Activated CD8-positive, alpha-beta T cell treated with anti-CD3 and anti-CD28 coated beads for 36 hours (primary cell): Measurements from ENCODE around the gene CRACR2A. TPM values are rescaled to one million over a fixed set of nuclear protein-coding genes. Genes with fewer than 3 reads are reported as not detected.

Experiments used
- ATAC-seq: fragments of 200-7000 bp; cut with Tn5 transposase; one replicate; pipeline ENCODE4 v1.10.0; 2021; ENCODE audit warnings: mild to moderate bottlenecking, moderate library complexity
- CTCF ChIA-PET: fragments of 350-600 bp; sonication (Branson Sonifier 250); formaldehyde crosslinking; loops from one replicate; lab custom pipeline; 2021; ENCODE audit warnings: antibody characterized with exemption; lab: Charles Lee
- POLR2A ChIA-PET: fragments of 350-600 bp; sonication (Branson Sonifier 250); formaldehyde crosslinking; loops from one replicate; lab custom pipeline; 2021; ENCODE audit warnings: antibody characterized with exemption; lab: Charles Lee
- DNase-seq: peaks from one replicate; pipeline ENCODE4 v3.0.0-alpha.2; 2020
- H3K27ac Mint-ChIP-seq: one replicate; pipeline ENCODE4 v1.8.0; 2021; ENCODE audit warnings: mild to moderate bottlenecking, mixed read lengths
- H3K27me3 Mint-ChIP-seq: one replicate; pipeline ENCODE4 v1.8.0; 2021; ENCODE audit warnings: mixed read lengths
- H3K36me3 Mint-ChIP-seq: one replicate; pipeline ENCODE4 v1.8.0; 2021; ENCODE audit warnings: low read depth, mixed read lengths
- H3K4me1 Mint-ChIP-seq: one replicate; pipeline ENCODE4 v1.8.0; 2021; ENCODE audit warnings: low read depth, mixed read lengths
- H3K4me3 Mint-ChIP-seq: one replicate; pipeline ENCODE4 v1.8.0; 2021; ENCODE audit warnings: mild to moderate bottlenecking, moderate library complexity, mixed read lengths
- H3K9me3 Mint-ChIP-seq: one replicate; pipeline ENCODE4 v1.8.0; 2021; ENCODE audit warnings: mixed read lengths
- intact Hi-C: fragments of 100-400 bp; cut with micrococcal nuclease; formaldehyde crosslinking; loops from one replicate; pipeline ENCODE4 v1.10.0; 2022
- total RNA-seq, 2 experiments: library from RNA; stranded (reverse); gene quantifications; one replicate each; pipeline ENCODE4 v1.2.3, GENCODE V29; 2021
- TF ChIP-seq, protein P1 (sequence below): fragments of 200-600 bp; IDR thresholded peaks from one replicate; pipeline ENCODE4 v1.8.0; 2022; ENCODE audit warnings: antibody characterized with exemption, mild to moderate bottlenecking

The CRACR2A gene
- total RNA-seq, 2 experiments from 2014 or later: 21.2 to 24.7 TPM

DNA sequence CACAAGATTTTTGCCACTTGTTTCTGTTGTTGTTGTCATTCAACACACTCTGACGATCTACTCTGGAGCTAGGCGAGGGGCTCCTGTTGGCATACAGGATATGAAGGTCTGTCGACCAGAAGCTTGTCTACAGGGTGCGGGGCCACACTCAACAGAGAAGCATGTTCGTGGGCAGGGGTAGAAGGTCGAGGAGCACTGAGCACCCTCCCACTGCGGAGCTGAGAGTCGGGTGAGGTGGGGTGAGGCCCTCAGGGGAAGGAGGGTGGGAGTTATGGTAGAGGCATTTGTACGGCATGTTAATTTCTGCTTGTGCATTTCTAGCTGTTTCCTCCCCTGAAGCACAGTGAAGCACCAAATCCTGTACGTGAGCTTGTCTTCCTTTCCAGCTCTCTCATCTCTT lies 146.8 kb downstream of the CRACR2A start:
- H3K27me3 Mint-ChIP-seq: peaks cover under 1% of the 10 kb centered on the region
- POLR2A ChIA-PET: interaction anchor here (0.5 kb wide), 1 partner anchor 422 kb away, joined by 3 read pairs; no protein-coding TSS in a partner anchor
- H3K36me3 Mint-ChIP-seq: peaks cover 14% of the 10 kb centered on the region
- H3K4me3 Mint-ChIP-seq: no peak overlapping the region
- ATAC-seq (no peak), DNase-seq (no peak)
- H3K9me3 Mint-ChIP-seq: peaks cover 4% of the 10 kb centered on the region
- intact Hi-C loops: no loop called here
- H3K27ac Mint-ChIP-seq: no peak overlapping the region
- H3K4me1 Mint-ChIP-seq: peaks cover 2% of the 10 kb centered on the region
- CTCF ChIA-PET: interaction anchor here (1.9 kb wide), 1 partner anchor 11 kb away, joined by 4 read pairs; no protein-coding TSS in a partner anchor
- TF ChIP-seq, protein P1, sequence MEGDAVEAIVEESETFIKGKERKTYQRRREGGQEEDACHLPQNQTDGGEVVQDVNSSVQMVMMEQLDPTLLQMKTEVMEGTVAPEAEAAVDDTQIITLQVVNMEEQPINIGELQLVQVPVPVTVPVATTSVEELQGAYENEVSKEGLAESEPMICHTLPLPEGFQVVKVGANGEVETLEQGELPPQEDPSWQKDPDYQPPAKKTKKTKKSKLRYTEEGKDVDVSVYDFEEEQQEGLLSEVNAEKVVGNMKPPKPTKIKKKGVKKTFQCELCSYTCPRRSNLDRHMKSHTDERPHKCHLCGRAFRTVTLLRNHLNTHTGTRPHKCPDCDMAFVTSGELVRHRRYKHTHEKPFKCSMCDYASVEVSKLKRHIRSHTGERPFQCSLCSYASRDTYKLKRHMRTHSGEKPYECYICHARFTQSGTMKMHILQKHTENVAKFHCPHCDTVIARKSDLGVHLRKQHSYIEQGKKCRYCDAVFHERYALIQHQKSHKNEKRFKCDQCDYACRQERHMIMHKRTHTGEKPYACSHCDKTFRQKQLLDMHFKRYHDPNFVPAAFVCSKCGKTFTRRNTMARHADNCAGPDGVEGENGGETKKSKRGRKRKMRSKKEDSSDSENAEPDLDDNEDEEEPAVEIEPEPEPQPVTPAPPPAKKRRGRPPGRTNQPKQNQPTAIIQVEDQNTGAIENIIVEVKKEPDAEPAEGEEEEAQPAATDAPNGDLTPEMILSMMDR: no peak

DNA sequence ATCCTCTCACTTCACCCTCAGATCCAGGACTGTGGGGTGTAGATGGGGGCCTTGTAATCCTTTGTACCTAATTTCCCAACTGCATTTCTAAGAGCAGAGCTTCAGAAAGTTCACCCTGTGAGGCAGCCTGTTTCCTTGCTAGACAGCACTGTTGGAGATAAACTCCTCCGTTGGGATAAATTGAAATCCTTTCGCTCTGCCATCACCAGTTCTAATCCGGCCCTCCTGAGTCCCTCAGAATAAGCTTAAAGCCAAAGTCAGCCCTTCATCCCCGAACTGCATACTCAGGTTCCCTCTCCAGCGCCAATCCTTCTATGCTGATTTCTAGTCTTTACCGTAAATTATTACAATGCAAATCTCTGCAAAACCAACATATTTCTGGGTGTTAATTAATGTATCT lies 147.2 kb downstream of the CRACR2A start:
- ChIA-PET POLR2A (interaction anchor here (0.5 kb wide), 1 partner anchor 421 kb away, joined by 3 read pairs; no protein-coding TSS in a partner anchor), CTCF (interaction anchor here (1.9 kb wide), 1 partner anchor 11 kb away, joined by 4 read pairs; no protein-coding TSS in a partner anchor)
- ATAC-seq (no peak), DNase-seq (no peak)
- H3K9me3 Mint-ChIP-seq: peaks cover 4% of the 10 kb centered on the region
- peaks cover 2% of the 10 kb centered on the region for H3K27me3 Mint-ChIP-seq
- H3K4me1 Mint-ChIP-seq: peaks cover 2% of the 10 kb centered on the region
- TF ChIP-seq, protein P1: no peak
- no peak overlapping the region for H3K27ac Mint-ChIP-seq
- no peak overlapping the region for H3K4me3 Mint-ChIP-seq
- intact Hi-C loops: no loop called here
- peaks cover 14% of the 10 kb centered on the region for H3K36me3 Mint-ChIP-seq

DNA sequence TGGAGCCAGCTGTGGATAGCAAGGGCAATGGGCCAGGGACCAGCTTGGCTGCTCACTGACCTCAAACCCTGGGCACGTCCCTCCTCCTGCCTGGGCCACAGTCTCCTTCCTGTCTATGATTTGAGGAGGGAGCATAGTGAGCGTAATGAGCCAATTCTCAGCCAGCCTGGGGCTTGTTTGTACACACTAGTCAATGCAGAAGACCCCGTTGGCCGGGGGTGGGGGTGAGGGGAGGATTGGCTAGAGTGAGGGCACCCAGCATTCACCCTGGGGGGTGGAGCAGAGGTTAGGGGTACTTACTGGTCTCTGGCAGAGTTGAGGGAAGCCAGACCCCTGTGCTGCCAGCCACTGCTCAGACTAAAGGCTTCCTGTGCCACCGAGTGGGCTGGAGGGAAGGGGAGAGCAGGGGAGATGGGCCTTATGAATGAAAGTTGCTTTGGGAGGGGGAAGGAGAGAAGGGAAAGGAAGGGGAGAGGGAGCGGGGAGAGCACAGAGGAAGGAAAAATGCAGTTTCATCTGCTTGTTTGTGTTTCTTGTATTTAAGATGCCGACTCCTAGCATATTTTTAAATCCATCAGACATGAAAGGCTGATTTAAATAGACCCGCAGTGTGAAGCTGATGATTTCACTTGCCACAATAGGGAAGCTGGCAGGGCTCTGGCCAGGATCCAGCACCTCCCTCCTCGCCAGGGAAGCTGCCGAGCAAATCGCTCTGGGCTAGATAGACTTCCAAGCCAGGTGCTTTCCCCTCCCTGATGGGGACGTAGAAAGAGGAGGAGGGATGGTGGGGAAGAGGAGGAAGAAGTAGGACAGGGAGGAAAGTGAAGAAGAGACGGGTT lies 147.9 kb downstream of the CRACR2A start:
- ATAC-seq (no peak), DNase-seq (no peak)
- Mint-ChIP-seq H3K9me3 (peaks cover 4% of the 10 kb centered on the region), H3K4me3 (no peak overlapping the region), H3K27me3 (peaks cover 2% of the 10 kb centered on the region), H3K27ac (no peak overlapping the region), H3K36me3 (peaks cover 11% of the 10 kb centered on the region), H3K4me1 (peaks cover 2% of the 10 kb centered on the region)
- intact Hi-C loops: no loop called here
- TF ChIP-seq, protein P1: no peak
- ChIA-PET POLR2A (no interaction called here), CTCF (interaction anchor here (1.9 kb wide), 1 partner anchor 12 kb away, joined by 4 read pairs; no protein-coding TSS in a partner anchor)

DNA sequence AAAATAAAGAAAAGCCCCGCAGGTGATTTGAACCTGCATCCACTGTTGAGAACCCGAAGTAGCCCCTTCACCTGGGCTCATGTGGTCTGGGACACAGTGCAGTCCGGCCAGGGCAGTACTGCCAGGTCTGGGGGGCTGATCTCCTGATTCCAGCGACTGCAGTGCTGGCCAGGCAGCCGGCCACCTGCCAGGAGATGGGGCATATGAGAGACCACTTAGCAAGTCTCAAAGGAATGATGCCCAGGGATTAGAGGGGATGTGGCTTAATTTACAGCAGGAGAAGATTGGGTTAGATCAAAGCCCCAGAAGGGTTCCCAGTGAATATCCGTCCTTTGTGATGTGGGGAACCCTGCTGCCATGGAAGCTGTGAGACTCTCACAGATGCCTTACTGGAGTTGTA lies 148.6 kb downstream of the CRACR2A start:
- CTCF ChIA-PET: no interaction called here
- no peak overlapping the region for H3K4me3 Mint-ChIP-seq
- intact Hi-C loops: no loop called here
- H3K4me1 Mint-ChIP-seq: peaks cover 2% of the 10 kb centered on the region
- no peak for ATAC-seq
- H3K27ac Mint-ChIP-seq: no peak overlapping the region
- no peak for DNase-seq
- peaks cover 5% of the 10 kb centered on the region for H3K36me3 Mint-ChIP-seq
- H3K9me3 Mint-ChIP-seq: no peaks in the 10 kb centered on the region
- POLR2A ChIA-PET: no interaction called here
- TF ChIP-seq, protein P1: no peak
- peaks cover 2% of the 10 kb centered on the region for H3K27me3 Mint-ChIP-seq

DNA sequence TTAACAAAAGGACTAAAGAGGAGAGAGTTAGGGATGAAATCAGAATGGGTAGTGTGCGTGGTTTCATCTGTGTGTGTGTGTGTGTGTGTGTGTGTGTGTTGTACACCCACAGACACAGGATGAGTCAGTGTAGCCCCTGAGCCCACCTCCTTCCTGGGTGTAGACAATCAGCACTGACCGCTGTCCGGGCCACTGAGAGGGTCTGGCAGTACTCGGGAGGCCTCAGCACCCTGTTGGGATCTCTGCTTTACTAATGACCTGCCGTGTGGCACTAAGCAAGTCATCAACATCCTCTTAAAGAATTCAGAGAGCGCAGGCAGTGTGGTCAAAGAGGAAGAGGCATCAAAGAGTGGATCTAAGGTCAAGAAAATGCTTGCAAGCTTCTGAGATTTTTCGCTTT lies 149.3 kb downstream of the CRACR2A start:
- ChIA-PET CTCF (no interaction called here), POLR2A (no interaction called here)
- H3K27ac Mint-ChIP-seq: no peak overlapping the region
- TF ChIP-seq, protein P1: no peak
- H3K36me3 Mint-ChIP-seq: no peaks in the 10 kb centered on the region
- no peak overlapping the region for H3K4me3 Mint-ChIP-seq
- no peaks in the 10 kb centered on the region for H3K9me3 Mint-ChIP-seq
- DNase-seq: no peak
- peaks cover 2% of the 10 kb centered on the region for H3K27me3 Mint-ChIP-seq
- intact Hi-C loops: no loop called here
- no peak for ATAC-seq
- H3K4me1 Mint-ChIP-seq: peaks cover 2% of the 10 kb centered on the region
